Tibial nerve (tissue), 4 donors: Measurements from ENCODE around the gene ZFAND3.

Experiments used
- EP300 ChIP-seq, 2 donors: sonication (generic); formaldehyde crosslinking; IDR thresholded peaks; one replicate each; pipeline ENCODE4 v1.6.1; 2017; ENCODE audit warnings: antibody characterized with exemption in 2 of 2, mild to moderate bottlenecking in 1 of 2
- POLR2A ChIP-seq, 2 donors: fragments of 450-650 bp; IDR thresholded peaks; one replicate each; pipeline ENCODE4 v1.6.1; 2017; ENCODE audit warnings: antibody characterized with exemption in 2 of 2, mild to moderate bottlenecking in 2 of 2, moderate library complexity in 2 of 2
- TF ChIP-seq, protein P1 (sequence below), 5 experiments: fragments of 200-600 bp in 3 of 5; fragments of 450-650 bp in 2 of 5; sonication (generic) in 3 of 5; IDR thresholded peaks; one replicate each; pipeline ENCODE4 v1.5.1; 2016 to 2019; ENCODE audit warnings: antibody characterized with exemption in 5 of 5, mild to moderate bottlenecking in 3 of 5, moderate library complexity in 2 of 5

GRCh38 chr6:38194282-38194572 lies 374.7 kb downstream of the ZFAND3 start:
- TF ChIP-seq, protein P1, sequence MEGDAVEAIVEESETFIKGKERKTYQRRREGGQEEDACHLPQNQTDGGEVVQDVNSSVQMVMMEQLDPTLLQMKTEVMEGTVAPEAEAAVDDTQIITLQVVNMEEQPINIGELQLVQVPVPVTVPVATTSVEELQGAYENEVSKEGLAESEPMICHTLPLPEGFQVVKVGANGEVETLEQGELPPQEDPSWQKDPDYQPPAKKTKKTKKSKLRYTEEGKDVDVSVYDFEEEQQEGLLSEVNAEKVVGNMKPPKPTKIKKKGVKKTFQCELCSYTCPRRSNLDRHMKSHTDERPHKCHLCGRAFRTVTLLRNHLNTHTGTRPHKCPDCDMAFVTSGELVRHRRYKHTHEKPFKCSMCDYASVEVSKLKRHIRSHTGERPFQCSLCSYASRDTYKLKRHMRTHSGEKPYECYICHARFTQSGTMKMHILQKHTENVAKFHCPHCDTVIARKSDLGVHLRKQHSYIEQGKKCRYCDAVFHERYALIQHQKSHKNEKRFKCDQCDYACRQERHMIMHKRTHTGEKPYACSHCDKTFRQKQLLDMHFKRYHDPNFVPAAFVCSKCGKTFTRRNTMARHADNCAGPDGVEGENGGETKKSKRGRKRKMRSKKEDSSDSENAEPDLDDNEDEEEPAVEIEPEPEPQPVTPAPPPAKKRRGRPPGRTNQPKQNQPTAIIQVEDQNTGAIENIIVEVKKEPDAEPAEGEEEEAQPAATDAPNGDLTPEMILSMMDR (IDR thresholded peaks at IDR 0.05), result no peak
- TF ChIP-seq EP300 (IDR thresholded peaks at IDR 0.05) (no peak), POLR2A (IDR thresholded peaks at IDR 0.05) (no peak)
